GM23338 (cell line): ENCODE results near the gene HOXB4. TPM values are rescaled to one million over a fixed set of nuclear protein-coding genes. Genes with fewer than 3 reads are reported as not detected.

Experiments
- ATAC-seq: fragments of 200-7000 bp; cut with Tn5 transposase; 3 replicates; pipeline ENCODE4 v1.9.1; 2020
- DNase-seq: peaks from one replicate; pipeline ENCODE4 v3.0.0-alpha.2; 2015; ENCODE audit warnings: low spot score
- H2AFZ ChIP-seq: fragments of 200-600 bp; sonication (generic); 2 replicates; pipeline ENCODE4 v1.8.0; 2016; ENCODE audit warnings: antibody characterized with exemption, mild to moderate bottlenecking, moderate library complexity
- H3F3A ChIP-seq: fragments of 200-600 bp; sonication (generic); replicated peaks from 2 replicates; pipeline ENCODE4 v1.8.0; 2017; ENCODE audit warnings: antibody characterized with exemption, mixed run types, low read depth
- H3K27ac ChIP-seq: fragments of 200-600 bp; sonication (generic); 2 replicates; pipeline ENCODE4 v1.6.1; 2016; ENCODE audit warnings: low read depth
- H3K27me3 ChIP-seq: fragments of 200-600 bp; sonication (generic); 2 replicates; pipeline ENCODE4 v1.8.0; 2016; ENCODE audit warnings: mild to moderate bottlenecking, mixed run types, moderate library complexity; ENCODE audit not compliant: insufficient read depth
- H3K36me3 ChIP-seq: fragments of 200-600 bp; sonication (generic); 2 replicates; pipeline ENCODE4 v1.8.0; 2016; ENCODE audit warnings: mild to moderate bottlenecking; ENCODE audit not compliant: insufficient read depth
- H3K4me1 ChIP-seq: fragments of 200-600 bp; sonication (generic); 2 replicates; pipeline ENCODE4 v1.8.0; 2016; ENCODE audit warnings: mild to moderate bottlenecking, moderate library complexity; ENCODE audit not compliant: insufficient read depth
- H3K4me2 ChIP-seq: fragments of 200-600 bp; sonication (generic); 2 replicates; pipeline ENCODE4 v1.7.1; 2017; ENCODE audit warnings: mixed run types
- H3K4me3 ChIP-seq: fragments of 200-600 bp; sonication (generic); 2 replicates; pipeline ENCODE4 v1.6.1; 2016; ENCODE audit warnings: mixed run types
- H3K79me2 ChIP-seq: fragments of 200-600 bp; sonication (generic); replicated peaks from 2 replicates; pipeline ENCODE4 v1.8.0; 2017; ENCODE audit warnings: mild to moderate bottlenecking; ENCODE audit not compliant: insufficient read depth
- H3K9me2 ChIP-seq: fragments of 200-600 bp; sonication (generic); 2 replicates; pipeline ENCODE4 v1.8.0; 2017; ENCODE audit not compliant: insufficient read depth
- H4K20me1 ChIP-seq: fragments of 200-600 bp; sonication (generic); replicated peaks from 2 replicates; pipeline ENCODE4 v1.8.0; 2017; ENCODE audit warnings: mild to moderate bottlenecking; ENCODE audit not compliant: insufficient read depth
- H3K27ac Mint-ChIP-seq: 2 replicates; pipeline ENCODE4 v1.8.0; 2020; ENCODE audit warnings: inconsistent platforms, mild to moderate bottlenecking, moderate library complexity, mixed read lengths
- H3K27me3 Mint-ChIP-seq: 3 replicates; pipeline ENCODE4 v1.8.0; 2022; ENCODE audit warnings: low read depth, mild to moderate bottlenecking, moderate library complexity, mixed read lengths, inconsistent platforms; ENCODE audit not compliant: insufficient read depth, poor library complexity
- H3K36me3 Mint-ChIP-seq: 3 replicates; pipeline ENCODE4 v1.8.0; 2021; ENCODE audit warnings: low read depth, mild to moderate bottlenecking, inconsistent platforms, moderate library complexity, mixed read lengths
- H3K4me1 Mint-ChIP-seq: 3 replicates; pipeline ENCODE4 v1.8.0; 2020; ENCODE audit warnings: mild to moderate bottlenecking, inconsistent platforms, mixed read lengths
- H3K4me3 Mint-ChIP-seq: 3 replicates; pipeline ENCODE4 v1.8.0; 2021; ENCODE audit warnings: moderate library complexity, mild to moderate bottlenecking, inconsistent platforms, mixed read lengths
- H3K9me3 Mint-ChIP-seq: 3 replicates; pipeline ENCODE4 v1.8.0; 2020; ENCODE audit warnings: moderate library complexity, mild to moderate bottlenecking, inconsistent platforms, mixed read lengths
- CREB1 ChIP-seq: fragments of 250-450 bp; sonication (Bioruptor Pico); IDR thresholded peaks from 2 replicates; pipeline ENCODE4 v1.5.0; 2020; ENCODE audit warnings: low read depth, mild to moderate bottlenecking, moderate library complexity
- EZH2phosphoT487 ChIP-seq: fragments of 200-600 bp; sonication (generic); IDR thresholded peaks from one replicate; pipeline ENCODE4 v1.8.1; 2018; ENCODE audit warnings: antibody characterized with exemption; ENCODE audit not compliant: unreplicated experiment
- JUNB ChIP-seq: IDR thresholded peaks from one replicate; pipeline ENCODE4 v1.6.1; 2016; ENCODE audit warnings: antibody characterized with exemption; ENCODE audit not compliant: unreplicated experiment
- NANOG ChIP-seq: IDR thresholded peaks from 2 replicates; pipeline ENCODE4 v1.6.1; 2016; ENCODE audit warnings: antibody characterized with exemption, borderline replicate concordance
- STAT1 ChIP-seq: IDR thresholded peaks from one replicate; pipeline ENCODE4 v1.6.1; 2016; ENCODE audit warnings: antibody characterized with exemption; ENCODE audit not compliant: unreplicated experiment
- ZNF114 ChIP-seq: fragments of 250-450 bp; sonication (Bioruptor Pico); IDR thresholded peaks from 2 replicates; pipeline ENCODE4 v1.5.0; 2020; ENCODE audit warnings: mild to moderate bottlenecking, moderate library complexity
- polyA plus RNA-seq: library from polyadenylated mRNA; unstranded; fragments of >200 nt; fragmentation: Nextera tagmentation; extraction: Ambion mirVana; gene quantifications from 2 replicates; pipeline ENCODE4 v1.2.1, GENCODE V29; 2016
- total RNA-seq: library from RNA; depleted of rRNA; stranded (reverse); fragments of >200 nt; shearing (Covaris generic); gene quantifications from 2 replicates; pipeline ENCODE4 v1.2.3, GENCODE V29; 2014
- TF ChIP-seq, protein P1 (sequence below): IDR thresholded peaks from 2 replicates; pipeline ENCODE4 v1.6.1; 2016; ENCODE audit warnings: antibody characterized with exemption
- TF ChIP-seq, protein P2 (sequence below), 2 experiments: fragments of 200-600 bp in 1 of 2; sonication (generic) in 1 of 2; conservative IDR thresholded peaks; 2 replicates each; pipeline versions ENCODE4 v1.5.1 to v1.6.1; 2016 to 2017; ENCODE audit warnings: antibody characterized with exemption in 2 of 2, low read depth in 2 of 2, mild to moderate bottlenecking in 2 of 2, moderate library complexity in 1 of 2
- TF ChIP-seq, protein P3 (sequence below): IDR thresholded peaks from one replicate; pipeline ENCODE4 v1.6.1; 2018; ENCODE audit warnings: antibody characterized with exemption; ENCODE audit not compliant: unreplicated experiment

HOXB4 gene
- total and polyA plus RNA-seq, 2 experiments from 2014 or later = not detected

DNA sequence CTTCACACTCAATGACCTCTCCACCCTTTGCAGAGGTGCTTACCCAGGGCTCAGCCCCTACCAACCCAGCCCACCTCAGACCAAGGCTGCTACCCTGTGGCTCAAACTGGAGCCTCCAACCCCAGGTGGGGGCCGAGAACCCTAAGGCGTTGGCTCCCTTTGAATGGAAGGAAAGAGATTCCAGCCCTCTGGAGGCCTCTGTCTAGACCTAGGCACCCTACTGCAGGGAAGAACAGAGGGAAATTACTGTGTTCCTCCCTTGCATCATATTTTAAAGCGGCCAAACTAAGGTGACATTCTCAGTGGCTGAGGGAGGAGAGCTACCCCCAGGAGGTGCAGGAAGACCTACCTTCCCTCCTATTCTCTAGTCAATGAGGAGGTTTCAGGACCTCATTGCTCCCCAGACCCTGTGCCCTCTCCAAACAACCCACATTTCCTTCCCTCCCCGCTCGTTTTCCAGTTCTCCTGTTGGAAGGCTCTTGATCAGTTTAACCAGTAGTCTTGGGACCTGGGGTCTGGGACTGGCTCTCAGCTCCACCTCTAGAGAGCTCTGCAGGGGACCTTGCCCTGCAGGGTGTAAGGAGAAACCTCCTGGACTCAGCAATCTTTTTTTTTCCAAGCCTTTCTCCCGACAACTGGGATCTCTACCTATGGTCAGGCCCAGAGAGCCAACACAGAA, 42.5 kb upstream of the HOXB4 start:
- no peak overlapping the region for H3K4me2 ChIP-seq
- Mint-ChIP-seq H3K4me1 (peaks cover 18% of the 10 kb centered on the region), H3K27me3 (peaks cover 98% of the 10 kb centered on the region), H3K9me3 (peaks cover 8% of the 10 kb centered on the region; the same call in 2 of the 3 replicates), H3K27ac (no peak overlapping the region), H3K36me3 (peaks cover 3% of the 10 kb centered on the region; the same call in 2 of the 3 replicates), H3K4me3 (no peak overlapping the region)
- ATAC-seq = no peak
- TF ChIP-seq, protein P1, sequence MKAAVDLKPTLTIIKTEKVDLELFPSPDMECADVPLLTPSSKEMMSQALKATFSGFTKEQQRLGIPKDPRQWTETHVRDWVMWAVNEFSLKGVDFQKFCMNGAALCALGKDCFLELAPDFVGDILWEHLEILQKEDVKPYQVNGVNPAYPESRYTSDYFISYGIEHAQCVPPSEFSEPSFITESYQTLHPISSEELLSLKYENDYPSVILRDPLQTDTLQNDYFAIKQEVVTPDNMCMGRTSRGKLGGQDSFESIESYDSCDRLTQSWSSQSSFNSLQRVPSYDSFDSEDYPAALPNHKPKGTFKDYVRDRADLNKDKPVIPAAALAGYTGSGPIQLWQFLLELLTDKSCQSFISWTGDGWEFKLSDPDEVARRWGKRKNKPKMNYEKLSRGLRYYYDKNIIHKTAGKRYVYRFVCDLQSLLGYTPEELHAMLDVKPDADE = no peak
- TF ChIP-seq NANOG (no peak), JUNB (no peak), STAT1 (no peak), CREB1 (no peak), EZH2phosphoT487 (no peak), ZNF114 (no peak)
- TF ChIP-seq, protein P2, sequence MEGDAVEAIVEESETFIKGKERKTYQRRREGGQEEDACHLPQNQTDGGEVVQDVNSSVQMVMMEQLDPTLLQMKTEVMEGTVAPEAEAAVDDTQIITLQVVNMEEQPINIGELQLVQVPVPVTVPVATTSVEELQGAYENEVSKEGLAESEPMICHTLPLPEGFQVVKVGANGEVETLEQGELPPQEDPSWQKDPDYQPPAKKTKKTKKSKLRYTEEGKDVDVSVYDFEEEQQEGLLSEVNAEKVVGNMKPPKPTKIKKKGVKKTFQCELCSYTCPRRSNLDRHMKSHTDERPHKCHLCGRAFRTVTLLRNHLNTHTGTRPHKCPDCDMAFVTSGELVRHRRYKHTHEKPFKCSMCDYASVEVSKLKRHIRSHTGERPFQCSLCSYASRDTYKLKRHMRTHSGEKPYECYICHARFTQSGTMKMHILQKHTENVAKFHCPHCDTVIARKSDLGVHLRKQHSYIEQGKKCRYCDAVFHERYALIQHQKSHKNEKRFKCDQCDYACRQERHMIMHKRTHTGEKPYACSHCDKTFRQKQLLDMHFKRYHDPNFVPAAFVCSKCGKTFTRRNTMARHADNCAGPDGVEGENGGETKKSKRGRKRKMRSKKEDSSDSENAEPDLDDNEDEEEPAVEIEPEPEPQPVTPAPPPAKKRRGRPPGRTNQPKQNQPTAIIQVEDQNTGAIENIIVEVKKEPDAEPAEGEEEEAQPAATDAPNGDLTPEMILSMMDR (conservative IDR thresholded peaks at IDR 0.05; ENCODE audit: low read depth in 2 of 2) = no peak
- TF ChIP-seq, protein P3, sequence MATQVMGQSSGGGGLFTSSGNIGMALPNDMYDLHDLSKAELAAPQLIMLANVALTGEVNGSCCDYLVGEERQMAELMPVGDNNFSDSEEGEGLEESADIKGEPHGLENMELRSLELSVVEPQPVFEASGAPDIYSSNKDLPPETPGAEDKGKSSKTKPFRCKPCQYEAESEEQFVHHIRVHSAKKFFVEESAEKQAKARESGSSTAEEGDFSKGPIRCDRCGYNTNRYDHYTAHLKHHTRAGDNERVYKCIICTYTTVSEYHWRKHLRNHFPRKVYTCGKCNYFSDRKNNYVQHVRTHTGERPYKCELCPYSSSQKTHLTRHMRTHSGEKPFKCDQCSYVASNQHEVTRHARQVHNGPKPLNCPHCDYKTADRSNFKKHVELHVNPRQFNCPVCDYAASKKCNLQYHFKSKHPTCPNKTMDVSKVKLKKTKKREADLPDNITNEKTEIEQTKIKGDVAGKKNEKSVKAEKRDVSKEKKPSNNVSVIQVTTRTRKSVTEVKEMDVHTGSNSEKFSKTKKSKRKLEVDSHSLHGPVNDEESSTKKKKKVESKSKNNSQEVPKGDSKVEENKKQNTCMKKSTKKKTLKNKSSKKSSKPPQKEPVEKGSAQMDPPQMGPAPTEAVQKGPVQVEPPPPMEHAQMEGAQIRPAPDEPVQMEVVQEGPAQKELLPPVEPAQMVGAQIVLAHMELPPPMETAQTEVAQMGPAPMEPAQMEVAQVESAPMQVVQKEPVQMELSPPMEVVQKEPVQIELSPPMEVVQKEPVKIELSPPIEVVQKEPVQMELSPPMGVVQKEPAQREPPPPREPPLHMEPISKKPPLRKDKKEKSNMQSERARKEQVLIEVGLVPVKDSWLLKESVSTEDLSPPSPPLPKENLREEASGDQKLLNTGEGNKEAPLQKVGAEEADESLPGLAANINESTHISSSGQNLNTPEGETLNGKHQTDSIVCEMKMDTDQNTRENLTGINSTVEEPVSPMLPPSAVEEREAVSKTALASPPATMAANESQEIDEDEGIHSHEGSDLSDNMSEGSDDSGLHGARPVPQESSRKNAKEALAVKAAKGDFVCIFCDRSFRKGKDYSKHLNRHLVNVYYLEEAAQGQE = no peak
- no peak overlapping the region for H3K27ac ChIP-seq
- H3K79me2 ChIP-seq = no peaks in the 10 kb centered on the region
- H3K4me3 ChIP-seq = no peak overlapping the region
- H2AFZ ChIP-seq = no peak overlapping the region
- H3F3A ChIP-seq = peaks cover 47% of the 10 kb centered on the region
- no peaks in the 10 kb centered on the region for H3K36me3 ChIP-seq
- peaks cover 100% of the 10 kb centered on the region for H3K27me3 ChIP-seq
- H3K4me1 ChIP-seq = peaks cover 30% of the 10 kb centered on the region
- H4K20me1 ChIP-seq = peaks cover 61% of the 10 kb centered on the region
- H3K9me2 ChIP-seq = no peaks in the 10 kb centered on the region
- no peak for DNase-seq
